HEK293T (cell line): Measurements from ENCODE around the gene CPLX4.

Experiments used
- CTCF ChIA-PET: fragments of 350-600 bp; formaldehyde crosslinking; extraction: SDS; loops from one replicate; lab custom pipeline; 2021; ENCODE audit warnings: antibody characterized with exemption, inconsistent platforms; lab: Yijun Ruan, JAX
- POLR2A ChIA-PET: fragments of 350-600 bp; formaldehyde crosslinking; extraction: SDS; loops from one replicate; lab custom pipeline; 2020; ENCODE audit warnings: antibody characterized with exemption, inconsistent platforms; lab: Yijun Ruan, JAX
- DNase-seq: peaks from one replicate; pipeline ENCODE4 v3.0.0; 2012; ENCODE audit warnings: mixed read lengths; ENCODE audit errors: extremely low spot score
- ARNT ChIP-seq: fragments of 450-650 bp; IDR thresholded peaks from 2 replicates; pipeline ENCODE4 v1.6.1; 2017; ENCODE audit warnings: mild to moderate bottlenecking
- BHLHE40 ChIP-seq: fragments of 450-650 bp; IDR thresholded peaks from 2 replicates; pipeline ENCODE4 v1.6.1; 2016; ENCODE audit warnings: mild to moderate bottlenecking, moderate library complexity, borderline replicate concordance
- CTBP1 ChIP-seq: fragments of 450-650 bp; IDR thresholded peaks from 2 replicates; pipeline ENCODE4 v1.6.1; 2016; ENCODE audit warnings: borderline replicate concordance
- ELF4 ChIP-seq: fragments of 450-650 bp; IDR thresholded peaks from 2 replicates; pipeline ENCODE4 v1.6.1; 2017; ENCODE audit warnings: antibody characterized with exemption
- FOXA1 ChIP-seq: fragments of 450-650 bp; IDR thresholded peaks from 2 replicates; pipeline ENCODE4 v1.6.1; 2016; ENCODE audit warnings: mild to moderate bottlenecking
- FOXK2 ChIP-seq: fragments of 450-650 bp; IDR thresholded peaks from 2 replicates; pipeline ENCODE4 v1.6.1; 2016; ENCODE audit warnings: mild to moderate bottlenecking
- FOXM1 ChIP-seq: fragments of 450-650 bp; IDR thresholded peaks from 2 replicates; pipeline ENCODE4 v1.6.1; 2017; ENCODE audit warnings: mild to moderate bottlenecking, borderline replicate concordance
- HDGF ChIP-seq: fragments of 450-650 bp; IDR thresholded peaks from 2 replicates; pipeline ENCODE4 v1.6.1; 2017; ENCODE audit warnings: antibody characterized with exemption, borderline replicate concordance
- L3MBTL2 ChIP-seq: fragments of 450-650 bp; conservative IDR thresholded peaks from 2 replicates; pipeline ENCODE4 v1.6.1; 2016; ENCODE audit warnings: mild to moderate bottlenecking
- LEF1 ChIP-seq: fragments of 450-650 bp; IDR thresholded peaks from 2 replicates; pipeline ENCODE4 v1.6.1; 2017; ENCODE audit warnings: mild to moderate bottlenecking, borderline replicate concordance
- NFRKB ChIP-seq: fragments of 450-650 bp; IDR thresholded peaks from 2 replicates; pipeline ENCODE4 v1.6.1; 2016; ENCODE audit warnings: mild to moderate bottlenecking, moderate library complexity
- PKNOX1 ChIP-seq: fragments of 450-650 bp; IDR thresholded peaks from 2 replicates; pipeline ENCODE4 v1.6.1; 2016
- SP1 ChIP-seq: fragments of 450-650 bp; IDR thresholded peaks from 2 replicates; pipeline ENCODE4 v1.6.1; 2017
- SUZ12 ChIP-seq: fragments of 450-650 bp; IDR thresholded peaks from 2 replicates; pipeline ENCODE4 v1.6.1; 2016; ENCODE audit warnings: mild to moderate bottlenecking
- TARDBP ChIP-seq: fragments of 450-650 bp; IDR thresholded peaks from 2 replicates; pipeline ENCODE4 v1.6.1; 2016
- ZNF384 ChIP-seq: fragments of 450-650 bp; IDR thresholded peaks from 2 replicates; pipeline ENCODE4 v1.6.1; 2016

CPLX4 gene

DNA sequence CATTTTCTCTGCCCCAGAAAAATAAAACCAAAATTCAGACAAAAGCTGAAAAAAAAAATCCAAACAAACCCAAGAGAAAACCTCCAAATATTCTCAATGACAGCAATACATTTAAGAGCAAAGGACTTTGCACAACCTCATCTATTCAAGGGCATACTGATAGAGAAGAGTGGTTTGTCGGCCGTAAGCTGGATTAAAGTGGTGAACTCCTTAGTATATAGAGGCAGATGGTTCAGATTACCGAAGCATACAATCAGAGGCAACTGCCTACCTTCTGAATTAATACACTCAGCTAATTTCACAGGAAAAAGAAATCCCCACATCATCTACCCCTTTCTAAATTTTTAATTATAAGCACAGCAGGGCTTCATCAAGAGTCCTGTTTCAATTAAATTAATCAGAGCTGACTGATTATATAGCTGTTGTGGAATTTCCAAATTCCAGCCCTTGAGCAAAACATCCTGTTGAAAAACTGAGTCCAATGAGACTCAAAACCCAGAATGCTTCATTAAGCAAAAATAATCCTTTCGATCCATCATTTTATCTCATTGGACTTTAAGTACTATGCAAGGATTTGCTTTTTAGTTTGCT, at the start of gene CPLX4:
CPLX4 (minus strand) TSS at position 190 of the 591 bp plus-strand sequence; CDS start at position 3, 187 bp downstream.
- TF ChIP-seq CTBP1, result no peak
- no peak for TF ChIP-seq LEF1
- no peak for TF ChIP-seq FOXM1
- no peak for TF ChIP-seq PKNOX1
- TF ChIP-seq SP1, result no peak
- TF ChIP-seq FOXK2, result no peak
- no peak for TF ChIP-seq HDGF
- TF ChIP-seq ZNF384, result no peak
- no peak for TF ChIP-seq ARNT
- no peak for TF ChIP-seq FOXA1
- TF ChIP-seq NFRKB, result no peak
- TF ChIP-seq L3MBTL2, result no peak
- TF ChIP-seq SUZ12, result no peak
- no peak for DNase-seq
- ChIA-PET POLR2A (no interaction called here), CTCF (no interaction called here)

DNA sequence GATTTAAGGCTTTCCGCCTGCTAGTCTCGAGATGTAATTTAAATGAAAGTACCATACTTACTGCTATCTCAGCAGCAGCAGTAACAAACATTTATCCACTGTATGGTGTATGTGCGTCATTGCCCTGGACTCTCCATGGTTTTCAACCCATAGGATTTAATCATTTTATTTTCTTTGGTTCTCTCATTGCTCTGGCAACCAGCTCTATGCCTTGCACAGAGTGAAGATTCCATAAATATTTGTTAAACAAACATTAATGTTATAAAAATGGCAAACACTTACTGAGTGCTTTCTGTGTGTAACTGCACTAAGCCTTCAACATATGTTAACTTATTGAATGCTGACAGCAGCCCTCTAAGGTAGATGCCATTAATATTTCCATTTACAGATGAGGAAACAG, 41.9 kb upstream of the CPLX4 start:
- CTCF ChIA-PET, result no interaction called here
- TF ChIP-seq ELF4 (no peak), FOXA1 (no peak), HDGF (no peak), BHLHE40 (no peak), L3MBTL2 (no peak), PKNOX1 (no peak), NFRKB (no peak), FOXM1 (no peak)
- DNase-seq, result no peak
- POLR2A ChIA-PET, result no interaction called here

- TF ChIP-seq FOXM1 (no peak), L3MBTL2 (no peak), LEF1 (no peak)
- ChIA-PET CTCF (interaction anchor here (0.6 to 1.1 kb wide), 2 partner anchors 43 to 464 kb away, joined by 3 to 5 read pairs; no protein-coding TSS in a partner anchor), POLR2A (interaction anchor here (0.6 to 1.2 kb wide), 7 partner anchors 12 to 50 kb away, joined by 3 to 5 read pairs (median 3); no protein-coding TSS in a partner anchor)
- DNase-seq, result no peak
Observed at GRCh38 chr18:59359576-59359952, 41.1 kb upstream of the CPLX4 start.

DNA sequence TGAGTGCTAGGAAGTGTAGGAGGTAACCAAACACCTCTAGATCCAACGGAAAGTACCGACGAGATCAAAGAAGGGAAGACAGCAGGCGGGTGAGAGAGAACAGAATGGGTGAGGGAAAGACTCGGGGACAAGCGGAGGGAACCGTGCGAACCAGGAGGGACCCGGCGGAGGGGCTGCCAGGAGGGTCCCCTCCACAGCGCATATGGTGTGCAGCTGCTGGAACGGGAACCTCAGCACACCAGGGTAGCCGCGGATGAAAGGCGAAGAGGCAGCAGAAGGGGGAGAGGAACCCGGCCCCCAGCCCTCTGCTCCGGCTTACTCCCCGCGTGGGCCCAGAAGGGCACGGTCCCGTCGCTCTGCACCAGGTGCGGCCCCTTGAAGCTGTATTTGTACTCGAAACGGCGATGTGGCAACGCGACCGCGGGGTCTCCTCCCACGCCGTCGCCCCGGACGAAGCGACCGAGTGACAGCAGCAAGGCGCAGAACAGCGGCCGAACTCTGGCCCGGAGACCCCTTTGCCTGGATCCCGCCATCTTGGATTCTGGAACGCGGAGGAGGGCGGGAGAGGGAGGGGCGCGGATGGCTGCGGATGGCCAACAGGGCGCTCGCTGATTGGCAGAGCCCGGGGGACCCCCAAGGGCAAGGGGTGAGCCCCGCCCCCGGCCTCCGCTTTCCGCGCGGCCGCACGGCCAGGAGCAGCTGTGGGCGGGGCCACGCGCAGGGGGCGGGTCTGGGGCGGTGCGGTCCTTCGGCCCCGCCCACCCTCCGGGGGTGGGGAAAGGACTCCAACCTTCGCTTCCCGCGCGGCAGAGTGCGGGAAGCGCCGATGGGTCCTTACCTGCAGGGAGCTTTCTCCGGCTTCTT, 40.5 kb upstream of the CPLX4 start, which contains the start of gene LMAN1:
LMAN1 (minus strand) TSS at position 554 of the 864 bp plus-strand sequence; CDS start at position 533, 21 bp downstream.
- CTCF ChIA-PET, result interaction anchor here (1.1 kb wide), 1 partner anchor 43 kb away, joined by 5 read pairs; no protein-coding TSS in a partner anchor

DNA sequence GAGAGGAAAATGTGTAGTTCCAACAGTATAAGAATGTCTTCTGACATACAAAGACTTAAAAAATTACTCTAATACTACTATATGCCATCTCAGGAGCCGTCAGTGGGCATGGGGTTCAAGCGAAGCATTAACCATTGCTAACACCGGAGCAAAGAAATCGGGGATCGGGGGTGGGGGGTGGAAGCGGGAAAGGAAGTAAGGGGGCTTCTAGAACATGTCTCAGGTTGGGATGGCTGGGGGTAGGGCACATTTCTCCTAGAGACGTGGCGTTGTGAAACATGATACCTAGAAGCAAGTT, 39.9 kb upstream of the CPLX4 start:
- CTCF ChIA-PET, result interaction anchor here (0.6 kb wide), 1 partner anchor 215 kb away, joined by 6 read pairs; no protein-coding TSS in a partner anchor
- POLR2A ChIA-PET, result no interaction called here
- TF ChIP-seq ZNF384 (no peak), TARDBP (no peak), HDGF (no peak), ELF4 (no peak), LEF1 (no peak), FOXK2 (no peak), ARNT (no peak), CTBP1 (no peak), SUZ12 (no peak), BHLHE40 (no peak), NFRKB (no peak), FOXA1 (no peak), FOXM1 (no peak), L3MBTL2 (no peak), PKNOX1 (no peak), SP1 (no peak)
- DNase-seq, result peak; percentile 46

More for the DNA sequence above, 40.5 kb upstream of the CPLX4 start, which contains the start of gene LMAN1:
- POLR2A ChIA-PET, result interaction anchor here (0.9 to 1.2 kb wide), 6 partner anchors 12 to 50 kb away, joined by 3 to 5 read pairs (median 4); no protein-coding TSS in a partner anchor
- DNase-seq, result peak; percentile 93
- TF ChIP-seq L3MBTL2 (no peak; the same call in 1 of the 2 replicates), PKNOX1 (peak; percentile 80), FOXM1 (no peak), ELF4 (no peak), FOXA1 (no peak), SP1 (no peak), FOXK2 (no peak), TARDBP (no peak), NFRKB (0 out of 2 replicates have a peak, but pooled peaks have one; percentile 25), ARNT (no peak), ZNF384 (no peak)
